ENCODE data around the gene HBP1. TPM values are rescaled to one million over a fixed set of nuclear protein-coding genes. Genes with fewer than 3 reads are reported as not detected.

The HBP1 gene
- total and polyA plus RNA-seq, 2 of the 13 experiments (the other 11 are each of a cell fraction or from before 2014, with no cell fraction given), result 22.9 to 44.1 TPM

GRCh38 chr7:107201795-107202450 is 33.1 kb downstream of the HBP1 start:
- Histone ChIP-seq H3K4me2 (ENCODE audit: low read depth, low read length) (no peak overlapping the region), H3K4me3 (replicated peaks in 1 of 3; ENCODE audit: insufficient read depth in 1 of 3, low read depth in 2 of 3, low read length in 3 of 3) (no peak overlapping the region), H2AFZ (ENCODE audit: low read length) (no peak overlapping the region), H3K79me2 (ENCODE audit: insufficient read depth, low read length) (no peaks in the 10 kb centered on the region), H3K27me3 (ENCODE audit: control insufficient read depth in 1 of 2, insufficient read depth in 2 of 2, low read length in 2 of 2) (no peaks in the 10 kb centered on the region), H3K4me1 (ENCODE audit: insufficient read depth, low read length) (no peaks in the 10 kb centered on the region), H3K9me3 (ENCODE audit: low read length) (no peaks in the 10 kb centered on the region), H3K36me3 (replicated peaks in 1 of 2; ENCODE audit: control insufficient read depth in 1 of 2, insufficient read depth in 2 of 2, low read length in 2 of 2) (peaks cover 2 to 49% of the 10 kb centered on the region in 2 experiments; a peak in 3 of 5 replicates), H4K20me1 (ENCODE audit: insufficient read depth, low read length) (no peaks in the 10 kb centered on the region), H3K9ac (ENCODE audit: insufficient read depth, low read depth, low read length) (no peak overlapping the region), H3K27ac (ENCODE audit: extremely low read length, insufficient read depth, low read length) (no peak overlapping the region)
- FAIRE-seq (no peak), DNase-seq (ENCODE audit: low spot score) (peak; percentile 27), ATAC-seq (peak; percentile 94)
- POLR2A ChIA-PET, result no interaction called here
- no TSS peak for BruUV-seq (replicated peaks)
- CTCF ChIA-PET (ENCODE audit: low intra/inter-chr PET ratio, low total read pairs), result no interaction called here
- no peak for TF ChIP-seq ZFP62 (CRISPR knock-in tag; IDR thresholded peaks at IDR 0.05)
- no peak for TF ChIP-seq RBM39 (IDR thresholded peaks at IDR 0.05; ENCODE audit: low read depth, low read length, poor library complexity, severe bottlenecking)
- peak; percentile 66 for TF ChIP-seq STAG1 (CRISPR knock-in tag; IDR thresholded peaks at IDR 0.05)
- TF ChIP-seq ZNF335 (CRISPR knock-in tag; IDR thresholded peaks at IDR 0.05), result no peak
- TF ChIP-seq REPIN1 (CRISPR knock-in tag; IDR thresholded peaks at IDR 0.05; ENCODE audit: borderline replicate concordance, low read depth), result 0 out of 2 replicates have a peak, but pooled peaks have one; percentile 23
- no peak for TF ChIP-seq ARID2 (CRISPR knock-in tag; IDR thresholded peaks at IDR 0.05; ENCODE audit: borderline replicate concordance)
- TF ChIP-seq CTCF (CRISPR knock-in tag; IDR thresholded peaks at IDR 0.05), result peak; percentile 66
- no peak for TF ChIP-seq TMF1 (CRISPR knock-in tag; IDR thresholded peaks at IDR 0.05; ENCODE audit: low read depth)
- peak; percentile 51; the same call in 1 of the 2 replicates for TF ChIP-seq RAD21 (CRISPR knock-in tag; IDR thresholded peaks at IDR 0.05)
- TF ChIP-seq RBM22 (optimal IDR thresholded peaks at IDR 0.05; ENCODE audit: low read length), result peak; percentile 55
- TF ChIP-seq PRDM4 (CRISPR knock-in tag; IDR thresholded peaks at IDR 0.05; ENCODE audit: borderline replicate concordance), result no peak
- TF ChIP-seq, protein P1, sequence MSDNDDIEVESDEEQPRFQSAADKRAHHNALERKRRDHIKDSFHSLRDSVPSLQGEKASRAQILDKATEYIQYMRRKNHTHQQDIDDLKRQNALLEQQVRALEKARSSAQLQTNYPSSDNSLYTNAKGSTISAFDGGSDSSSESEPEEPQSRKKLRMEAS (IDR thresholded peaks at IDR 0.05), result no peak
- no peak for TF ChIP-seq CSRNP2 (CRISPR knock-in tag; conservative IDR thresholded peaks at IDR 0.05; ENCODE audit: low read depth)
- TF ChIP-seq SMC3 (IDR thresholded peaks at IDR 0.05; ENCODE audit: low read length), result peak; percentile 51
- in situ Hi-C loops (cut with HindIII; ENCODE audit: extremely low pct_ligation_motif_present, low pct_unique_long_range_greater_than_20kb) (loop anchor here (25.0 kb wide), 2 partner anchors 510 to 685 kb away; partner anchors contain the start of gene DLD), intact Hi-C loops (cut with micrococcal nuclease; ENCODE audit: unreplicated experiment) (loop anchor here (5.0 kb wide), 1 partner anchor 525 kb away; no protein-coding TSS in a partner anchor)
- 88% methylated on average over 4 of the region's 4 CpGs for WGBS (ENCODE audit: low lambda C conversion rate)

Data from HepG2 (cell line).